Measurements from ENCODE around the gene NIN.

GRCh38 chr14:50733494-50733893 is 97.5 kb downstream of the NIN start:
- no peak for TF ChIP-seq ATF3 (IDR thresholded peaks at IDR 0.05)
- no peak for TF ChIP-seq REST (IDR thresholded peaks at IDR 0.05)
- TF ChIP-seq CTCF (IDR thresholded peaks at IDR 0.05; ENCODE audit: low read depth, low read length, missing input control) = no peak
- no peak for TF ChIP-seq RAD21 (IDR thresholded peaks at IDR 0.05)
- TF ChIP-seq MAX (IDR thresholded peaks at IDR 0.05) = no peak
- no peak for TF ChIP-seq EGR1 (IDR thresholded peaks at IDR 0.05; ENCODE audit: low read depth in 2 of 2)
- TF ChIP-seq NR2F2 (IDR thresholded peaks at IDR 0.05) = no peak
- TF ChIP-seq YY1 (IDR thresholded peaks at IDR 0.05) = no peak
- TF ChIP-seq JUND (IDR thresholded peaks at IDR 0.05) = no peak

All from liver (tissue), 3 donors.